Right lobe of liver (tissue), 4 donors: ENCODE measurements around the gene AP3S2.

Source experiments
- POLR2A ChIP-seq: fragments of 450-650 bp; IDR thresholded peaks from one replicate; pipeline ENCODE4 v1.6.1; 2017; ENCODE audit warnings: antibody characterized with exemption, mild to moderate bottlenecking
- TF ChIP-seq, protein P1 (sequence below), 4 donors: fragments of 200-600 bp in 3 of 4; fragments of 450-650 bp in 1 of 4; IDR thresholded peaks; one replicate each; pipeline versions ENCODE4 v1.5.1 to v1.8.0; 2016 to 2022; ENCODE audit warnings: antibody characterized with exemption in 4 of 4, mild to moderate bottlenecking in 2 of 4
- donor health status: DM: no; HTN: no; CAD: no.
- donor health status: DM: no; HTN: no; CAD: no.
- donor health status: DM: no; HTN: yes; CAD: no.

DNA sequence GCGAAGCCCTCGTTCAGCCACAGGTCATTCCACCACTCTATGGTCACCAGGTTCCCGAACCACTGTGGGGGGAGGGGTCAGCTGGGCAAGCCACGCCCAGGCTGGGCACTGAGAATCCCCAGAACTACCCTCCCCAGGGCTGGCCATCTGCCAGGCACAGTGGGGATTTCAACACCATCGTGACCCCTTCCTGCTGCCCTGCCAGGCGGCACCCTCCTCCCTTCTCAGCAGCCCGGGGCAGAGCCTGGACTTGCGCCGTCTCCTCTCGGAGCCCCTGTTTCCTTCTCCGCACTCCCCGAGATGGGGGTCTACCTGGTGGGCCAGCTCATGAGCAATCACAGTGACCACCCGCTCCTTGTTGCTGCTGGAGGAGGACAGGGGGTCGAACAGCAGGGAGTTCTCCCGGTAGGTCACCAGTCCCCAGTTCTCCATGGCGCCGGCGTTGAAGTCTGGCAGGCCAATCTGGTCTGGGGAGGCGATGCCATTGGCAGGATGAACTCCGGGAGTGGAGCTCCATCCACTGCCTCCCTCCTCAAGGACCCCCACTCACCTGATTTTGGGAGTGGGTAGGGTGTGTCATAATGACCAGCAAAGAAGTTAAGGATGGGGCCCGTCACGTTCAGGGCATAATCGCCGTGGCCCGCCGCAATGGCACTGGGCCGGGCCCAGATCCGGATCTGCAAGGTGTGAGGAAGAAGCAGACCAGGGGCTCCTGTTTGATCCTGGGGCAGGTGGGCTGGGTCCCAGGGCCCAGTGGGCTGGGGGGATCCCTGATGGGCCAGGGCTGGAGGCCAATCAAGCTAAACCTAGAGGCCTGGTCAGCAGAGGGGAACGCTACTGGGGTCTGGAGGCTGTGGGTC lies 89.6 kb downstream of the AP3S2 start:
- TF ChIP-seq, protein P1, sequence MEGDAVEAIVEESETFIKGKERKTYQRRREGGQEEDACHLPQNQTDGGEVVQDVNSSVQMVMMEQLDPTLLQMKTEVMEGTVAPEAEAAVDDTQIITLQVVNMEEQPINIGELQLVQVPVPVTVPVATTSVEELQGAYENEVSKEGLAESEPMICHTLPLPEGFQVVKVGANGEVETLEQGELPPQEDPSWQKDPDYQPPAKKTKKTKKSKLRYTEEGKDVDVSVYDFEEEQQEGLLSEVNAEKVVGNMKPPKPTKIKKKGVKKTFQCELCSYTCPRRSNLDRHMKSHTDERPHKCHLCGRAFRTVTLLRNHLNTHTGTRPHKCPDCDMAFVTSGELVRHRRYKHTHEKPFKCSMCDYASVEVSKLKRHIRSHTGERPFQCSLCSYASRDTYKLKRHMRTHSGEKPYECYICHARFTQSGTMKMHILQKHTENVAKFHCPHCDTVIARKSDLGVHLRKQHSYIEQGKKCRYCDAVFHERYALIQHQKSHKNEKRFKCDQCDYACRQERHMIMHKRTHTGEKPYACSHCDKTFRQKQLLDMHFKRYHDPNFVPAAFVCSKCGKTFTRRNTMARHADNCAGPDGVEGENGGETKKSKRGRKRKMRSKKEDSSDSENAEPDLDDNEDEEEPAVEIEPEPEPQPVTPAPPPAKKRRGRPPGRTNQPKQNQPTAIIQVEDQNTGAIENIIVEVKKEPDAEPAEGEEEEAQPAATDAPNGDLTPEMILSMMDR (IDR thresholded peaks at IDR 0.05) = no peak
- TF ChIP-seq POLR2A = peak; percentile 38
